ENCODE results near the gene DLK2. TPM values are rescaled to one million over a fixed set of nuclear protein-coding genes. Genes with fewer than 3 reads are reported as not detected.

Gene DLK2
- total and polyA plus RNA-seq, 2 of the 13 experiments (the other 11 are each of a cell fraction or from before 2014, with no cell fraction given): 1.2 to 3.8 TPM

- TF ChIP-seq ZNF512B (CRISPR knock-in tag; IDR thresholded peaks at IDR 0.05; ENCODE audit: borderline replicate concordance) (0 out of 2 replicates have a peak, but pooled peaks have one; percentile 37), MYC (CRISPR knock-in tag; IDR thresholded peaks at IDR 0.05; ENCODE audit: borderline replicate concordance) (peak; percentile 59; the same call in 1 of the 2 replicates), NCOR1 (IDR thresholded peaks at IDR 0.05; ENCODE audit: borderline replicate concordance, low read length) (peak; percentile 70; the same call in 1 of the 2 replicates), ZNF446 (CRISPR knock-in tag; IDR thresholded peaks at IDR 0.05) (0 out of 2 replicates have a peak, but pooled peaks have one; percentile 75), ARID5B (CRISPR knock-in tag; IDR thresholded peaks at IDR 0.05) (peak; percentile 96), ZNF512 (CRISPR knock-in tag; IDR thresholded peaks at IDR 0.05) (no peak), HBP1 (CRISPR knock-in tag; IDR thresholded peaks at IDR 0.05; ENCODE audit: low read depth) (no peak), ZNF567 (CRISPR knock-in tag; IDR thresholded peaks at IDR 0.05; ENCODE audit: borderline replicate concordance) (peak; percentile 41; the same call in 1 of the 2 replicates), SCMH1 (CRISPR knock-in tag; IDR thresholded peaks at IDR 0.05; ENCODE audit: borderline replicate concordance) (no peak), RFX3 (CRISPR knock-in tag; IDR thresholded peaks at IDR 0.05) (no peak), TFE3 (CRISPR knock-in tag; IDR thresholded peaks at IDR 0.05) (peak; percentile 49; the same call in 1 of the 2 replicates), ZNF891 (CRISPR knock-in tag; IDR thresholded peaks at IDR 0.05) (no peak), FOXK1 (CRISPR knock-in tag; IDR thresholded peaks at IDR 0.05; ENCODE audit: borderline replicate concordance, low read depth) (peak; percentile 59; the same call in 1 of the 2 replicates), HNRNPUL1 (IDR thresholded peaks at IDR 0.05; ENCODE audit: low read depth, low read length) (no peak), TARDBP (CRISPR knock-in tag; IDR thresholded peaks at IDR 0.05) (peak; percentile 81), ZNF550 (CRISPR knock-in tag; IDR thresholded peaks at IDR 0.05; ENCODE audit: borderline replicate concordance) (no peak), ATF7-NPFF (CRISPR knock-in tag; IDR thresholded peaks at IDR 0.05; ENCODE audit: low read depth) (no peak)
Observed at GRCh38 chr6:43436577-43437282, 18.6 kb downstream of the DLK2 start (continued).
